HG02623 (cell line): ENCODE results near the gene ZNF775.

Source experiments
- ATAC-seq: cut with Tn5 transposase; IDR thresholded peaks from one replicate; pipeline ENCODE4 v1.9.1; 2021; ENCODE audit warnings: moderate library complexity; ENCODE audit not compliant: unreplicated experiment

ZNF775 gene

DNA sequence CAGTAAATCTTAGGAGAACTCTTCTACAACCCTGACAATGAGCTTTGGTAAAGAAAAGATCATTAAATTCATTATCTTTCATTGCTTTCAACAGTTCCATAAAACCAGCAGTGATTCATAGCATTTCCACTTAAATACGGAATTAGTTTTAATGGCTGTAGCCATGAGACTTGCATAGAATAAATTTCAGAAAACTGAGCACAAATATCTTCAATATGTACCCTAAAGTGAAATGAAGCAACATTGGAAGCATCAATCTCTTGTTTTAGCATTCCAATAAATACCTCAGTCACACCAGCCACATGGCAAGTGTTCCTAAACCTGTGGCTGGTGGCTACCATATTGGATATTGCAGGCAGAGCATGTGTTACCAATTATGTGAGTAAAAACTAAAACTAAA lies 34.1 kb upstream of the ZNF775 start:
- no peak for ATAC-seq

DNA sequence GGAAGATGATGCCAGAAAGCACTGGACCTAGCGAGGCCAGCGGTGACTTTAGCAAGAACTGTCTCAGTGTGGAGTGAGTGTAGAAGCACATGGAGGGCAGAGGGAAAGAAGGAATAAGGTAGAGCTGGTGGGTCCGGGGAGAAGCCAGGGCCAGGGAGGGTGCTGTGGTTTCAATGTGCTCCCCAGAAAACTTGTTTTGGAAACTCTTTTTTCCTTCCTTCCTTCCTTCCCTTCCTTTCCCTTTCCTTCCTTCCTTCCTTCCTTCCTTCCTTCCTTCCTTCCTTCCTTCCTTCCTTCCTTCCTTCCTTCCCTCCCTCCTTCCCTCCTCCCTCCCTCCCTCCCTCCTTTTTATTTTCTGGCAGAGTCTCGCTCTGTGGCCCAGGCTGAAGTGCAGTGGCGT lies 32.2 kb upstream of the ZNF775 start:
- ATAC-seq = no peak

DNA sequence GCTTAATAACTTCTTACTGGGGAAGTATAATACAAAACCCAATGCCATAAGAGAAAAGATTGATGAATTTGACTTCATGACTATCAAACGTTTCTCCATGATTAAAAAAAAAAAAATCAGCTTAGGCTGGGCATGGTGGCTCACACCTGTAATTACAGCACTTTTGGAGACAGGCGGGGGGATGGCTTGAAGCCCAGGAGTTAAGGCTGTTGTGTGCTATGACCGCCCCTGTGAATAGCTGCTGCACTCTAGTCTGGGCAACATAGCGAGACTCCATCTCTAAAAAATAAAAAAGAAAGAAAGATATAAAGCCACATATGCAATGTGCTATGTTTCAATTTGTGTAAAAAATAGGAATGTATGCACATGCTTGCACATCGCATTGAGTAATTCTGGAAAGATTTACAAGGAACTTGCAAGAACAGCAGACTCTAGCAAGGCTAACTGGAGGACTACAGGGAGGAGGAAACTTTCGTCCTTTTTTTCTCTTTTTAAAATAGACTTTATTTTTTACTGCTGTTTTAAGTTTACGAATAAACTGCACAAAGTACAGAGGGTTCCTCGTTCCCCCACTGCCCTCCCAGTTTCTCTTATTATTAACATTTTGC lies 27.4 kb upstream of the ZNF775 start:
- ATAC-seq = no peak

DNA sequence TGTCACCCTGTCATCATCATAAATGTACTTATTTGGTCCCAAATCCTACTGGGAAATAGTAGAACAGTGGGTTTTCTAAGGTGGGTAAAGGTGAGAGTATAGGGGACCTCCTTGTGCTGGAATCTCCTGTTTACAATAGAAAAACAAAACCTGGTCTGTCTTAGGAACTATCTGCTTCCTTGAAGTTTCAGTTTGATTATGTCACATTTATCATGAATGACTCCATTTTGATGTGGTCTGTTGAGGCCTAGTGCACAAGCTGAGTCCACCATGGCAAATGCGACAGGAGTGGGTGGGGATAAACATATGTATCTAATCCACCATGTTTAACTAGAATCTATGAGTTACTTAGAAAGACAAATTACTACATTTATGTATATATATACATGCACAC lies 23.5 kb upstream of the ZNF775 start:
- no peak for ATAC-seq

DNA sequence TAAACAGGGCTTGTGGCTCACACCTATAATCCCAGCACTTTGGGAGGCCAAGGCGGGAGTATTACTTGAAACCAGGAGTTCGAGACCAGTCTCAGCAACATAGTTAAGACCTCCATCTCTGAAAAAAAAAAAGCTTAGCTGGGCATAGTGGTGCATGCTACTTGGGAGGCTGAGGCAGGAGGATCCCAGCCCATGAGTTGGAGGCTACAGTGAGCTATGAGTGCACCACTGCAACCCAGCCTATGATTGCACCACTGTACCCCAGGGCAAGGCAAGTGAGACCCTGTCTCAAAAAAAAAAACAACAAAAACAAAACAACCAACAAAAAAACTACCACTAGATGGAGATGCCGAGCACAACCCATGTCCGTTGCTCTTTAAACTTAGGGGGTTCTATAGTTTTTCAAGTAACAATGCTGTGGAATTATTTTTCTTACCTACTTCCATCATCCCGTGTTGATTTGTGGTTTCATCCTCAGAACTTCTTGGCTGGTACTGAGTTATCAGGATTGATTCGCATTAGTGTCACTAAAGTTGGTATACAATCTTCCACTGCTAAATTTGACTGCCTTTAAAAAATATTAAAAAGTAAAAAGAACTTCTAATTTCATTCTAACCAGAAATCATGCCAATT lies 22.7 kb upstream of the ZNF775 start:
- ATAC-seq = no peak

DNA sequence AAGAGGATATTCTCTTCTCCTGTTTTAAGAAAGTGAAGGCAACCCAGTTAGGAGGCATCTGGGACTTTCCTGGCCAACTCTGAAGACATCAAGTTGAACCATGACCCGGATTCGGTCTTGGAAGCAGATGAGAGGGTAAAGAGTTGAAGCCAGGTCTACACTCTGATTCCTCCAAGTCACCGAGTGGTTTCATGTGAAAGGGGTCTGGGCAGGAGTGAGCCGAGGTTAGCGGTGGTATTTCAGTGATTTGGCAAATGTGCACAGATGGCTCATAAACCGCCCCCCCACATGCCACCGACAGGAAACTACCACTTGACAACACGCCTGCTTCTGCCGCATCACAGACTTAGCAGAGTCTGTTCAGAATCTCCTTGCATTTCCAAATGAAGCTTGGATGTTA lies 21.9 kb upstream of the ZNF775 start:
- peak; percentile 56 for ATAC-seq

DNA sequence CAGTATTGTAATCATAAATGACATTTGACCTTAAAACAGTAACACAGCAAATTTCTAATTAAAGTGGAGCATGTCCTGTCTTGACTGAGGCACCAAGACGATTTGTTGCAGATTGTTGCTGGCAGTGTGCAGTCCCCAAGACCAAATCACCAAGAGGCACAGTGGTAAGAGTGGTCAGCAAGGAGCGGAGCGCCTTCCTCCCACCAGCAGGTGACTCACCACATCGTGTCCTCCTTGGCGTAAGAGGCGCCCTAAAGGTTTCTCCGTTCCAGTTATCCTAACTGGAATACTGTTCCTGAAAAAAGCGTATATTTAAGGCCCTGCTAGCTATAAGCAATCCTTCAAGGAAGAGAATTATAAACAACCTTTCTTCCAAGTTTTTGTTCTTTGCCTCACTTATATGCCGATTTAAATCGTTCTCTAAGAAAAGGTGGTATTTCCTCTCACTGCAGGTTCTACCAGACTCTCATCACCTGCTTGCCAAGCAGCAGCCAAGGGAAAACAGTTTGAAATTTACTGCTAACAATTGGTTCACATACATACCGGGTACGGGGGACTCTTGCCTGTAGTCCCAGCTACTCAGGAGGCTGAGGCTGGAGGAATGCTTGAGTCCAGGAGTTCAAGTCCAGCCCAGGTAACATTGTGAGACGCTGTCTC lies 21.2 kb upstream of the ZNF775 start:
- no peak for ATAC-seq

DNA sequence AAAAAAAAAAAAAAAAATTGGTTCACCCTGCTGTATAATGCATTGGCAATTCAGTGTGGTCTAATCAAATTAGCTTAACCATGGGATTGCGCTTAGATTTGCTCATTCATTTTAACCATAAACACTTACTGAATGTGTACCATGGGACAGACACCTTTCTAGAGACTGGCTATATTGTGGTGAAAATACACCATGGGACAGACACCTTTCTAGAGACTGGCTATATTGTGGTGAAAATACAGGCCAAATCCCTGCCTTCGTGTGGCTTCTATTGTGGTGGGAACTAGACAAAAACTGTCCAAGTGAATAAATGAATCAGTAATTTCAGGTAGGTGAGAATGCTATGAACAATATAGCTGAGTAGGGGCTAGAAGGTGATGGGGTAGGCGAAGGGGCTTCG lies 20.7 kb upstream of the ZNF775 start:
- no peak for ATAC-seq

DNA sequence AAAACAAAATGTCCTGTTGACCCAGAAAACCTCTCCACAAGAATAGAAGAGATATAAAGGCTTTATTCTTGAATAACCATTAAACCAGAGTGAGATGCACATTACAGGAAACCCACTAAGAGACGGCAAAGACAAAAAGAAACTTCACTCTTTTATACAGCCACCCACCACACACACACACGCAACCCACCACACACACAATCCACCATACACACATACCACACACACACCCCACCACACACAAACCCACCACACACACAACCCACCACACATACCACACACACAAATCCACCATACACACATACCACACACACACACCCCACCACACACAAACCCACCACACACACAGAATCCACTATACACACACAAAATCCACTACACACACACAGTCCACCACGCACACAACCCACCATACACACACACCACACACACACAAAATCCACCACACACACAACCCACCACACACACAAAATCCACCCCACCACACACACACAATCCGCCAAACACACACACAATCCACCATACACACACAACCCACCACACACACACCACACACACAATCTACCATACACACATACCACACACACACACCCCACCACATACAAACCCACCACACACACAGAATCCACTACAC lies 20.0 kb upstream of the ZNF775 start:
- no peak for ATAC-seq

DNA sequence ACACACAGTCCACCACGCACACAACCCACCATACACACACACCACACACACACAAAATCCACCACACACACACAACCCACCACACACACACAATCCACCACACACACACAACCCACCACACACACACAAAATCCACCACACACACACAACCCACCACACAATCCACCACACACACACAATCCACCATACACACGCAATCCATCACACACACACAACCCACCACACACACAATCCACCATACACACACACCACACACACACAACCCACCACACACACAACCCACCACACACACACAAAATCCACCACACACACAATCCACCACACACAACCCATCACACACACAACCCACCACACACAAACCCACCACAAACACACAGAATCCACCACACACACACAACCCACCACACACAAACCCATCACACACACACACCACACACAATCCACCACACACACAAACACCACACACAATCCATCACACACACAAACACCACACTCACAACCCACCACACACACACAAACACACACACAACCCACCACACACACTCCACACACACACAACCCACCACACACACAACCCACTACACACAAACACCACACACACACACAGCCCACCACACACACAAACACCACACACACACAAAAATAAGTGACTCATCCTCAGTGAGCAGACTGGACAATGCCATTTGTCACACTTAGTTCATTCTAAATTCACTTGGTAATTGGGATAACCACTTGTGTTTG lies 19.3 kb upstream of the ZNF775 start:
- no peak for ATAC-seq

DNA sequence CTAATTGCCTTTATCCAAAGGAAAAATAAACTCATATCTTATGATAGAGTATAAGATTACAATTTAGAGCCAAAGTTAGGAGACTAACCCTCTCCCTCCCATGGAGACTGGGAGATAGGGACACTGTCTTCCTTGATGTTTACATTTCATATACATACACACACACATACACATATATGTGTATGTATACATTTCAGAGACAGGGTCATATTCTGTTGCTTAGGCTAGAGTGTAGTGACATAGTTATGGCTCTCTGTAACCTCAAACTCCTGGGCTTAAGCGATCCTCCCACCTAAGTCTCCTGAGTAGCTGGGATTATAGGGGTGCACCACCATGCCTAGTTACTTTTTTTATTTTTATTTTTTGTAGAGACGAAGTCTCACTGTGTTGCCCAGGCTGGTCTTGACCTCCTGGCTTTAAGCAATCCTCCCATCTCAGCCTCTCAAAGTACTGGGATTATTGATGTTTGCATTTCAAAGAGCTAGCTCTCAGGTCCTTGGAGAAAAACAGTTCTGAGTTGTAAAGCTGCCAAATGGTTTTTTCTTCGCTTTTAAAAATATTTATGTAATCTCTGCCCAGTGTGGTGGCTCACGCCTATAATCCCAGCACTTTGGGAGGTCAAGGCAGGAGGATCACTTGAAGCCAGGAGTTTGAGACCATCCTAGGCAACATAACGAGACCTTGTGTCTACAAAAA lies 18.6 kb upstream of the ZNF775 start:
- ATAC-seq = no peak

DNA sequence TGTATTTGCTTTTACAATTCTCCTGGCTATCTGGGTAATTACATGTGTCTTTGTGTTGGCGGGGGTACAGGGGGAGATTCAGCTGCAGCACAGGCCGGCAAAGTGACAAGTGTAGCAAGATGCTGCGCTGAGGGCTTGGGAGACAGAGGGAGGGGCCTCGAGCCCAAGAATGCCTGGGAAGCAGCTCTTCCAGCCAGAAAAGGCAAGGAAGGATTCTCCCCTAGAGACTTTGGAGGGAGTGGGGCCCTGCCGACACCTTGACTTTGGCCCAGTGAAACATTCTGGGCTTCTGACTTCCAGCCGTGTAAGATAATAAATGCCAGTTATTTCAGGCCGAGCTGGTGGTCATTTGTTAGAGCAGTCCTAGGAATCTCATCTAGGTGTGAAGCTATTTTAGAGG lies 17.7 kb upstream of the ZNF775 start:
- no peak for ATAC-seq

DNA sequence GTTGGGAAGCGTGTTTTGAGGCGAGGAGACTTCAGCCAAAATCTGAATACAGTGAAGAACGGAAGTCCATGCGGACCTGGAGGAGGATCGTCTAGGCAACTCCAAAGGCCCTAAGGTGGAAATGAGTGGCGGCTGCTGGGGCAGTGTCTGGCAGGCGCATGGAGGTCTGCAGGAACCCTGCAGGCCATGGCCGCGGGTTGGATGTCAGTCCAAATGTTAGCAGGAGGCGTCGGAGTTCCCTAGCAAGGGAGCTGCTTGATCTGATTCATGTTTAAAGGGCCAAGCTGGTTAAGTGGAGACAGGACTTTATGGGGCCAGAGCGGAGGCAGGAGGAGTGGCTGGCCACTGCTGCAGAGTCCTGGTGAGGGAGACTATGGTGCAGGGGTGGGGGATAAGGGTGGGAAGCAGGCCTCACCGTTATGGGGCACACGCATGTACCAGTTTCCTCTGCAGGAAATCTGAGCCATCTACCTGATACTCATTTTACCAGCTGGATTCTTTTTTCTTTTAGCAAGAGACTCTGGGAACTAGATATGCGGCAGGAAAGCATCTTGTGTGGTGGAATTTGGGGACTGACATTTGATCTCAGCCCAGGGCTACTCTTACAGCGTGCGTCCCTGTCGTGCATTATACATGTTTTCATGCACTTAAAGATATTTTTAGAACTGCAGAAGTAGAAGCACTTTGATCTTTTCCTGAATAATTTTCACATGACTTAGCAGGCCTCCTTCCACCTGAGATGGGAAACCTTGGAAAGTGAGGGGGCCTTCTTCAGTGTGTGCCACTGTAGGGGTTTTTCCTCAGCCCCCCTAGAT lies 17.1 kb upstream of the ZNF775 start:
- ATAC-seq = no peak

DNA sequence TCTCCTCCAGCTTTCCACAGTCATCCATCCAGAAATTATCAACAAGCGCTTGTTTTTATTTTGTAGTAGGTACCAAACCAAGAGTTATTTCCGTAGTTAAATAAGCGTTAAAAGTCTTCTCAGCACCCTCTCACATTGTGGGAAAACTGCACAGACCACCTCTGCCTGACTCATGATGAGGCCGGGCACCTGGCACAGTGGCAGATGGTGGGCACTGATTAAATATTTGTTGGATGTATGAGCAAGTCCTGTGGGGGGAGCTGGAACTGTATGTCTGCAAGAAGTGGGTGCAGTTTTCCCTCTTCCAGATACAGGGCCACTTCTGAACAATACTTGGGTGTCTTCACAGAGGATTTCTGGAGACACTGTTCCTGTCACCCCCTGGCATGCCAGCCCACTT lies 15.8 kb upstream of the ZNF775 start:
- no peak for ATAC-seq

DNA sequence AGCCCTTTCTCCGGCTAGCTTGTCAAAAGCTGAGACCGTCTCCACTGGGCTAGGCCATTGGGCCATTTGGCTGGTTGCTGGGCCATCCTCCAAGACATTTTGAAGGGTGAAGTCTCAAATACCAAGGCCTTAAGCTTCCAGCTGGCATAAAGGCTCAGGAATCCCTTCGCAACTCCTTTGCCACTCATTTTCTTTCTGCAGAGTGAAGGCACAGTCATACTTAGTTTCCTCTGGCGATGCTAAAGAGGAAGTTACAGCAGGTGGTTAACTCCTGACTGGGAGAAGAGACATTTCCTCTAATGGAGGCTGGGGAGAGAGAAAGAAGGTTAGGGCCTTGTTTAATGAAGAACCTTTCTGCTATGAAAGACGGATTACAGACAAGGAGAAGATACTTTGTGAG lies 15.3 kb upstream of the ZNF775 start:
- ATAC-seq = peak; percentile 27

DNA sequence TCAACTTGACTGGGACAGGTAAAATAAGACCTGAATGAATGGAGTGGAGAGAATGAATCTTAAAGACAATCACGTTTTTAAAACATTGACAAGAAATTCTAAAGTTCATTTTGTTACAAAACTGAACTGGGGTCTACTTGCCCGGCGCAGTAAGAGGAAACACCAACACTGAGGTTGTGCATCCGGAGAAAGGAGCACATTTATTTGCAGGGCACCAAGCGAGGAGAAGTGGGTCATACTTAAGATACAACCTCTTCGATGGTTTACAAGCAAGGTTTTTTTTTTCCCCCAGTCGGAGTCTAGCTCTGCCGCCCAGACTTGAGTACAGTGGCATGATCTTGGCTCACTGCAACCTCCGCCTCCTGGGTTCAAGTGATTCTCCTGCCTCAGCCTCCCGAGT lies 13.9 kb upstream of the ZNF775 start:
- ATAC-seq = no peak

DNA sequence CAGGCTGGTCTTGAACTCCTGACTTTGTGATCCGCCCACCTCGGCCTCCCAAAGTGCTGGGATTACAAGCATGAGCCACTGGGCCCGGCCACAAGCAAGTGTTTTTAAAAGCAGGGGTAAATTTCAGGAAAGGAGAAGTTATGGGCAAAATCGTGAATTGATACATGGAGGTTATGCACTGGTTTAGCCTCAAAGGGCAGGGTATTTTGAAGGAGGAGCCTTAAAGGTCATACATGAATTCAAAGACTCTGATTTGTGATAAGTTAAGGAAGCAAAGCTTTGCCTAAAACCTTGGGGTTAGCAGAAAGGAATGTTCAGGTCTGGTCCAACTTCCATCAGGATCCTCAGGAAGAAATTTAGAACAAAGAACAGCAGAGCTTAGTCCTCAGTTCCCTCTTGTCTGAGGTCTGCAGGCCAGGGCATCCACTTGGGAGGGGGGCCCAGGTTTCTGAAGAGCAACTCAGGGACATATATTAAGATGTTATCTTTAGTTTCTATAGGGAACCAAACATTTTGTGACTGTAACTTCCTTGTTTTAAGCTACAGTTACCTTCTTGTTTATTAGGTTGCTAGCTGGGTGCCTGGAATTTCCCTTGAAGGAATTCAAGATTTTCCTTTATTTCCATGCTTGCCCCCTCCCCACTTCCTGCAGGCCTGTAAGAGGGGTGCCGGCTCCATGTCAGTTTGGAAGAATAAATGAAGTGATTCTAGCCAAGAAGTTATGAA lies 13.3 kb upstream of the ZNF775 start:
- ATAC-seq = no peak

DNA sequence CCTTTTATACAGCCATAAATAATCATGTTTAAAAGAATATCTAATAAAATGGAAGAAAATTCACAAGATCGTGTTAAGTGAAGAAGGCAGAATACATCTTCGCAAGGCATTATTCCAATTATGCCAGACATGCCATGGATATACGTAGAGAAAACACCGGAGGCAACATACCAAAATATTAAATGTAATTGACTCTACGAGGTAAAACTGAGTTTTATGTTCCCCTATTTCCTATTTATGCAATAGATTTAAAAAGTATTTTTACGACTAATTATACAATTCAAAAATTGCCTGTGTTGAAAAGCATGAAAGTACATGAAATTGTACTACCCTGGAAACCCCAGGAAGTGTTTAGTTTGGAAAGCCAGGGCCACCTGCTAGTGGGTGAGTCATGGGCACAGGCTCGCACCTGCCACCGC lies 11.4 kb upstream of the ZNF775 start:
- no peak for ATAC-seq

DNA sequence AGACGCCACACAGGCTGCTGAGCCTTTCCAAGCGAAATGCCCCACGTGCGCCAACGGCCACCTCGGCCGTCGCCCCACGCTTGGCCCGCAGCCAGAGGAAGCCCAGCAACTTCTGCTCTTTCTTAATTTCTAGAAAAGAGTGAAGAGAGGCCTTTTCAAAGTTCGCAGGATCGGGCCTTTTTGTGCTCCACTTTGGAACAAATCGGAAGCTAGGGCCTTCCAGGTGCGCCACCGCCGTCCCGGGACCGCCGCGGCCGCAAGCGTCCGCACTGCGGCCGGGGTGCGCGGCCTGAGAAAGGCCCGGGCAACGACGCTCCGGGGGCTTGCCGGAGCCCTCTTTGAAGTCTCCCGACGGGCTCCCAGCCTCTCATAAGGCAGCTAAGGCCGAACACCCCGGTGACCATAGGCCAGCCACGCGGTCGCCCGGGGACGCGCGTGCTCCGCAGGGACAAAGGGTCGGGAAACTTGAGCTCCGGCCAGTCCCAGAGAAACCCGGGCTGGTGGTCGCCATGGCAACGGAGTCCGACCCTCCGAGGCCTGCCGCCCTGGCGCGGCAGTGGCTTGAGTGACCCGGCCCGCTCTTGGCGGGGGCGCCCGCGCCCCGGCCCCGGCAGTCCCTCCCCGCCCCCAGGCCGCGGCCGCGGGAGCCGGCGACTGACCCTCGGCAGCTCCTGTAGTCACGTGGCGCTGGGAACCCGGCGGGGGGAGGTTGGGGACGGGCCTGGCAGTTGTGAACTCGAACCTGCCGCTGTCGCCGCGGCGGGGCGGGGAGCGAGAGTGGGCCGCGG lies 10.8 kb upstream of the ZNF775 start, which contains the start of gene REPIN1:
TSS of gene REPIN1 (plus strand) at position 727 of the 788 bp plus-strand sequence. CDS start 890 bp downstream, outside the sequence.
- peak; percentile 61 for ATAC-seq
